Activated CD4-positive, alpha-beta T cell treated with anti-CD3 and anti-CD28 coated beads, Interleukin-2, amount 50 U/mL, for 4 hours (primary cell): Measurements from ENCODE around the gene BRCA1.
"Not testable (repeated sequence)": the region's sequence is repeated elsewhere in the genome, so short reads cannot be mapped to it uniquely, and the experiment has no call there.

Experiments used
- DNase-seq, 2 experiments: peaks; one replicate each; pipeline ENCODE4 v3.0.0-alpha.2; 2020

The BRCA1 gene

GRCh38 chr17:43068570-43069367, 56.4 kb downstream of the BRCA1 start:
- DNase-seq: no peak

GRCh38 chr17:43062984-43063638, 62.1 kb downstream of the BRCA1 start:
- DNase-seq: no peak

GRCh38 chr17:43056051-43056450, 69.1 kb downstream of the BRCA1 start:
- no peak for DNase-seq

- DNase-seq: not testable (repeated sequence)
Measured at GRCh38 chr17:43053008-43053407, 72.2 kb downstream of the BRCA1 start.

- DNase-seq: no peak
Measured at GRCh38 chr17:43051969-43052368, 73.2 kb downstream of the BRCA1 start.

- DNase-seq: no peak
Measured at GRCh38 chr17:43044024-43044423, 81.1 kb downstream of the BRCA1 start.

DNA sequence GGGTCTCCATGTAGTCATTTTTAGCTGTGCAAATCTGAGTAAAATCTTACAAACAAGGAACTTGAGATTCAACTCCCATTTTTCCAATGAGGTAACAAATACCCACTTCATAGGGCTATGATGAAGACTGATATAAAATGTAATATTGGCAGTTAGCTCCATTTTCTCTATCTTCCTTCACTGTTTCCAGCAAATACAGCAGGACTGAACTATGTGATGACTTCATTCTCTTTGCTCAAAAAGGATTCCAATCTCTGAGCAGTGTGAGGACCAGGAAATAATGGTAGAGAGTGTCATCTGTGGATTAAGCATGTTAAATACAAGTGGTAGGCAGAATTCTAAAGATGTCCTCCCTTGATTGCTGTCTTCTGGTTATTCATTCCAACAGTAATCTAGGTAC, 81.9 kb downstream of the BRCA1 start:
- no peak for DNase-seq

- DNase-seq: no peak
Measured at GRCh38 chr17:43042025-43042628, 83.0 kb downstream of the BRCA1 start.

DNA sequence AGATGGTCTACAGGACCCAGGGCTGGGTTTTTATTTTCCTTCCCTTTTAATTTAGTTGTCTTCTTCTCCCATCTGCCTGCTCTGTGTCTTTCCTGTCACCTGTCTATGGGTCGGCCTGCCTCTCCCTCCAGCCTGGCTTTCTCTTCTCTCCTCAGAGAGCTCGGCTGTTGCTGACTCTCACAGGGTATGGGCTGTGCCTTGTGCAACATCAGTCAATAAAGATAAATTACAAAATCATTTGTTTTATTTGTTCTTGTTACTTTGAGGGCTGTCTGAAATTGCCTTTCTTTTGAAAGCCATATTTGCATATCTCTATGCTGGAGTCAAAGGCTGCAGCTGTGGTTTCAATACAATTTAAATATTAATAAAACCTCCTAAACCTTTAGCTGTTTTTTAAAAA, 84.5 kb downstream of the BRCA1 start:
- DNase-seq: no peak

- DNase-seq: no peak
Measured at GRCh38 chr17:43039646-43040045, 85.5 kb downstream of the BRCA1 start.

DNA sequence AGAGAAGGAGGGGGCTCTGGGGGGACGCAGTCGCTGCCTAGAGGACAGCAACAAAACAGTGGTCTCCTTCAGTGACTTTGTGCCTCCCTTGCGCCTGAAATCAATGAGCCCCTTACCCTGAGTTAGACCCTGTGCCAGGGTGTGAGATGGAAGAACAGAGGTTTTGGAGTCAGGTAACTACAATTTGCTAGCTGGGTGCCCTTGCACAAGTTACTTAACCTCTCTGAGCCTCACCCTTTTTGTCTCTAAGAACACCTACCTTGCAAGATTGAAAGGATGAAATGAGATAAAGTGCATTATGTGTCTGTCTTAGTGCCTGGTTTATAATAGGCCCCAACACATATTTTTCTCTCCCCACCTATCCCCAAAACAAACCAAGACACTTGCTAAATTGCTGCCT, 90.3 kb downstream of the BRCA1 start:
- DNase-seq: no peak

DNA sequence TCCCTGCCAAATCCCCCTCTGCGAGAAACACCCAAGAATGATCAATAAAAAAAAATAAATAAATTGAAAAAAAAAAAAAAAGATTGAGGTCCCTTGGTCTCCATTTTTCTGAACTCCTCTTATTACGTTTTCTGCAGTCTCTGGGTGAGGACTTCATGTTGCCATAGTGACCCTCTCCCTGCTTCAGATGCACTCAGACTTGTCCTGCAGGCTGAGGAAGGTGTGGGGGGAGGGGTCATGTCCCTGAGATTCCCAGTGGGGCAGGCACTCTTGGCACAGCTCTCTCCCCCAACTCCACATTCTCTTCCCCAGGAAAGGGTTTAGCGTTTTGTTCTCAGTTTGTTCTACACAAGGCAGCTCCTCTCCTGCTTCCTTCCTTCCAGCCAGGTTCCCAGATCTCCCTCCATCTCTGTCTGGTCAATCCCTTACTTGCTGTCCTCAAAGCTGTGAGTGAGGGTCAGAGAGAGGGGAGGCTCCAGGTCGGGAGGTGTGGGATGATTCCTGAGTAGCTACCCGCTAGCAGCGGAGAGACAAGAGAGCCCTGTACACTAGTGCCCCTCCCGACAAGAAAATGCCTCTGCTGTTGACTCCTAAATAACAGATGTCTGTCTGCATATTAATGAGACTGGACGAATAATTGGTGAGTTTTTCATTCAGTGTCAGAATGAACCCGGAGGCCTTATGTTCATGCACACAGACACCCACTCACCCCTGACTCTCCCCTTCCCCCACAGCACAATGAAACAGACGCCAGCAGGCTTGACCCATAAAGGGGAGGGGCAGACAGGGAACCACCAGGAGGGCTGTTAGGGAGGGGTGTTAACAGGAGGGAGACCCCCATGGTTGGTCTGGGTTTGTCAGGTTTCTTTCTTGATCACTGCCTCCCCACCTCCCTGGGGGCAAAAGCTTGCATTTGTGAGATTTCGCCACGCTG, 90.9 kb downstream of the BRCA1 start:
- DNase-seq: no peak

DNA sequence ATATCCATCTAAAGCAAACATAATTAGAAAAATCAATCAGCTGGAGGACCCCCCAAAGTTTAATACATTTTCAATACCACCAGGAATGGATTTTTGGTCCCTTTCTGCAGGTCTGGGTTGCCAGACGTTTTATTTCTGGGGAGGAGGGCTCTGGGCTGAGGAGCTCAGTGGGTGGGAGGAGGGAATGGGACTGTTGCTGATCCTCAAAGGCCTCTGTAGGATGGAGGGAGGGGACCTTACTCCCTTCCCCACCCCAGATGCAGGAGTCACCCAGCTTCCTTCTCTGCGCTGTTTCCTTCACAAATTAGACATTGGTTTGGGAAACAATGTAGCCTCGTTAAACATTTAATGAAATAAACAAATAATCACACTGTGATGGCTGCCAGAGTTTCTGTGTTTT, 93.5 kb downstream of the BRCA1 start:
- DNase-seq: no peak

GRCh38 chr17:43030137-43030767, 94.9 kb downstream of the BRCA1 start:
- DNase-seq: no peak

DNA sequence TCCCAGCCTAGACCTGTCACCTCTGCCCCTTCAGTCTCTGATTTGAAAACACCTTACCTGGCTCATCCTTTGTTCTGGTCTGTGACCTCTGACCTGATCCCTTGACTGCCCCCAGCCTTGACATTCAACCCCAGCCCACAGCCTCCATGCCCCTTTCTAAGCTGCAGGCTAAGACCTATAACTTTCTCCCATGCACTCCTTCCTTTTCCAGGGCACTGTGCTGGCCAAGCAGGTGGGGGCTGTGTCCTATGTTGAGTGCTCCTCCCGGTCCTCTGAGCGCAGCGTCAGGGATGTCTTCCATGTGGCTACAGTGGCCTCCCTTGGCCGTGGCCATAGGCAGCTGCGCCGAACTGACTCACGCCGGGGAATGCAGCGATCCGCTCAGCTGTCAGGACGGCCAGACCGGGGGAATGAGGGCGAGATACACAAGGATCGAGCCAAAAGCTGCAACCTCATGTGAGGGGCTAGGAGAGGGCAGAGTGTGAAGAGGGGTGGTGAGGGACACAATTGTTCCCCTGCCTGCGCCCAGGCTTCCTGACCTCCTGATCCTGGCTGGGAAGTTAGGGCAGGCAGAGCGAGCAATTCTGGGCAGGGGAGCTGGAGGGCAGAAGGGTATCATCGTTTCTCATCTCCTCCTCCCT, 96.8 kb downstream of the BRCA1 start:
- DNase-seq: no peak

- DNase-seq: no peak
Measured at GRCh38 chr17:43027091-43028032, 97.8 kb downstream of the BRCA1 start.

- DNase-seq: no peak
Measured at GRCh38 chr17:43026595-43026994, 98.6 kb downstream of the BRCA1 start.

GRCh38 chr17:43025766-43026537, 99.2 kb downstream of the BRCA1 start:
- no peak for DNase-seq

DNA sequence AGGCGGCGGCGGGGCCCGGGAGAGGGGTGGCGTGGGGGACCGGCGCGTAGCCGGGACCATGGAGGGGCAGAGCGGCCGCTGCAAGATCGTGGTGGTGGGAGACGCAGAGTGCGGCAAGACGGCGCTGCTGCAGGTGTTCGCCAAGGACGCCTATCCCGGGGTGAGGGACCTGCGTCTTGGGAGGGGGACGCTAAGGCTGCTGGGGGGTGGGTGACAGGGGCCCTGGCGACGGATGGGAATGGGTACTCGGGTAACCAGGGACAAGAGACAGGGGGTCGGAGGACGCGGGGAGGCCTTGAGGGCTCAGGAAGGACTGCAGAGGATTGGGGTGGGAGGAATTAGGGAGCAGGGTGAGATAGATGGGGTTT, 99.9 kb downstream of the BRCA1 start:
- DNase-seq: no peak
